Activated CD8-positive, alpha-beta memory T cell treated with anti-CD3 and anti-CD28 coated beads for 36 hours (primary cell): ENCODE data around the gene FFAR1. TPM values are rescaled to one million over a fixed set of nuclear protein-coding genes. Genes with fewer than 3 reads are reported as not detected.

ENCODE experiments used
- CTCF ChIA-PET: fragments of 350-600 bp; sonication (Branson Sonifier 250); formaldehyde crosslinking; loops from one replicate; lab custom pipeline; 2021; ENCODE audit warnings: antibody characterized with exemption; lab: Charles Lee
- POLR2A ChIA-PET: fragments of 350-600 bp; sonication (Branson Sonifier 250); formaldehyde crosslinking; loops from one replicate; lab custom pipeline; 2021; ENCODE audit warnings: antibody characterized with exemption; lab: Charles Lee
- total RNA-seq, 2 experiments: library from RNA; stranded (reverse); gene quantifications; one replicate each; pipeline ENCODE4 v1.2.3, GENCODE V29; 2021

FFAR1 gene
- total RNA-seq, 2 experiments from 2014 or later: not detected

DNA sequence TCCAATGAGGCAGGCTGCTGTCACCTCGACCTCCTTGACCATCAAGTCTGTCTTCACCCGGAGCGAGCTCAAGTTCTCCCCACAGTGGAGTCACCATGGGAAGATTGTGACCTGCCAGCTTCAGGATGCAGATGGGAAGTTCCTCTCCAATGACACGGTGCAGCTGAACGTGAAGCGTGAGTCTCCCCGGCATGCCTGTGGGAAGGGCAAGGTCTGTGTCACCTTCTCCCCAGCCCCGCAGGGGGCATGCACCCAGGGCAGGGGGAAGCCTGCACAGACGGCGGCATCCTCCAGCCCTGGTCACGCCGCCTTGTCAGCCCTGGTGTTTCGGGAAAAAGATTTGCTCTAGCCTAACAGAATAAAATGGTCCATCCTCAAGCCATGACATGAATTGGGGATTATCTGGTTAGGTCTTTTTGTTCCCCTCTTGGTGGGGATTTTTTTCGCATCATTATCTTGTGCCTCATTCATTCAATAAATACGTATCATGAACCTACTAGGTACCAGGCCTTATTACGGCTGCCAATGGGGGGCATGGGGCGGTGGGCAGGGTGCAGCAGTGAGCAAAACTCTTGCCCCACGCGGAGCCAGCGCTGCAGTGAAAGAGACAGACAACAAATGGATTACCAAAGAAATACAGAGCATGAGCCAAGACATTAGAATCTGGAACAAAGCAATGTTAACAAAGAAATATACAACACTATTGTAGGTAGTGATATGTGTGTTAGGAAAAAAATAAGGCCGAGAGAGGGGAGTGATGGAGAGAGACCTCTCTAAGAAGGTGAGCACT is 11.3 kb upstream of the FFAR1 start:
- ChIA-PET CTCF (no interaction called here), POLR2A (no interaction called here)

DNA sequence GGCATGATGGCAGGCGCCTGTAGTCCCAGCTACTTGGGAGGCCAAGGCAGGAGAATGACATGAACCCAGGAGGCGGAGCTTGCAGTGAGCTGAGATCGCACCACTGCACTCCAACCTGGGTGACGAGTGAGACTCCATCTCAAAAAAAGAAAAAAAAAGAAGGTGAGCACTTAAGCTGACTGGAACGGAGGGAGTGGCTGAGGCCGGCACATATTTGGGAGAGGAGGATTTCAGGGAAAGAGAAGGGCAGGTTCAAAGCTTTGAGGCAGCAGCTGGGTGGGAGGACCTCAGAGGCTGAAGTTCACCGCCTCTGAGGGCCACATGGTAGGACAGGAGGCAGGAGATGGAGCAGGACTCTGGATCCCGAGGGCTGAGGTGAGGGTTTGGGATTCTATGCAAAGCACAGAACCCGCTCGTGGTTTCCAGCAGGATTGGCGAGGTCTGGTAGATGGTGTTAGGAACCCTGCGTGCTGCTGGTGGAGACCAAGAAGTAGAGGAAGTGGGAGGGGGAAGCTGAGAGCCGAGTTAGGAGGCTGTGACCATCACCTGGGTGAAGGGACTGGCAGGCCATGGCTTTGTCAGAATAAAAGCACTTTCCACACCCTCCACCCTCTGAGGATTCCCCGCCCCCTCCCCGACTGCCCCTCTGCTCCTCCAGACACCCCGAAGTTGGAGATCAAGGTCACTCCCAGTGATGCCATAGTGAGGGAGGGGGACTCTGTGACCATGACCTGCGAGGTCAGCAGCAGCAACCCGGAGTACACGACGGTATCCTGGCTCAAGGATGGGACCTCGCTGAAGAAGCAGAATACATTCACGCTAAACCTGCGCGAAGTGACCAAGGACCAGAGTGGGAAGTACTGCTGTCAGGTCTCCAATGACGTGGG is 10.4 kb upstream of the FFAR1 start:
- ChIA-PET POLR2A (no interaction called here), CTCF (no interaction called here)

DNA sequence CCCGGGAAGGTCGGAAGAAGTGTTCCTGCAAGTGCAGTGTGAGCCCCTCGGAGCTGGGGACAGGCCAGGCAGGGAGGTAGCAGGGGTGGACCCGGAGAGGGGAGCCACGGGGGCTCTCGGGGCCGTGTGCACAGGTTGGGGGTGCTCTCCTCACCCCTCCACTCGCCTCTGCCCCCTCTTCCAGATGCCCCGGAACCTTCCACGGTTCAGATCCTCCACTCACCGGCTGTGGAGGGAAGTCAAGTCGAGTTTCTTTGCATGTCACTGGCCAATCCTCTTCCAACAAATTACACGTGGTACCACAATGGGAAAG is 9.8 kb upstream of the FFAR1 start:
- CTCF ChIA-PET: no interaction called here
- POLR2A ChIA-PET: no interaction called here

DNA sequence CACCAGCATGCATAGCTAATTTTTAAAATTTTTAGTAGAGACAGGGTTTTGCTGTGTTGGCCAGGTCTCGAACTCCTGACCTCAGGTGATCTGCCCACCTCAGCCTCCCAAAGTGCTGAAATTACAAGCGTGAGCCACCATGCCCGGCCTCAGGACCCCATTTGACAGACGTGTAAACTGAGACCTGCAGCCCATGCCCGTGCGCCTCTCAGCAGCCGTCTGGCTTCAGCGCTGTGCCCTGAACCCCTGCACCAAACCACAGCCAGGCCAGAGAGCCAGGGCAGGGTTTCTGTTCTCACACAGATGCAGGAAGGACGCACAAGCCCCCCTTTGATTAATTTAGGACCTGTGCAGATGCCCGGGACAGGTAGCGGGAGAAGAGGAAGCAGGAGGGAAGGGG is 7.3 kb upstream of the FFAR1 start:
- POLR2A ChIA-PET: no interaction called here
- CTCF ChIA-PET: no interaction called here

DNA sequence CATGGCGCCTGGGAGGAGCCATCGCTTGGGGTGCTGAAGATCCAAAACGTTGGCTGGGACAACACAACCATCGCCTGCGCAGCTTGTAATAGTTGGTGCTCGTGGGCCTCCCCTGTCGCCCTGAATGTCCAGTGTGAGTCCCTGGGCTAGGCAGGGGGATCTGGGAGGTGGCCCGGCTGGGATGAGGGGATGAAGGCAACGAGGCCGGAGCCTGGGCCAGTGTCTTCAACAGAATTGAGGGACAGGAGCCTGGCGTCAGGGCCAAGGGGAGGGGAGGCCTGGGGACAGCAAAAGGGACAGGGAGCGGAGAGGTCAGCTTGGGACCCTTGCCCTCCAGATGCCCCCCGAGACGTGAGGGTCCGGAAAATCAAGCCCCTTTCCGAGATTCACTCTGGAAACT is 6.7 kb upstream of the FFAR1 start:
- ChIA-PET CTCF (no interaction called here), POLR2A (no interaction called here)

DNA sequence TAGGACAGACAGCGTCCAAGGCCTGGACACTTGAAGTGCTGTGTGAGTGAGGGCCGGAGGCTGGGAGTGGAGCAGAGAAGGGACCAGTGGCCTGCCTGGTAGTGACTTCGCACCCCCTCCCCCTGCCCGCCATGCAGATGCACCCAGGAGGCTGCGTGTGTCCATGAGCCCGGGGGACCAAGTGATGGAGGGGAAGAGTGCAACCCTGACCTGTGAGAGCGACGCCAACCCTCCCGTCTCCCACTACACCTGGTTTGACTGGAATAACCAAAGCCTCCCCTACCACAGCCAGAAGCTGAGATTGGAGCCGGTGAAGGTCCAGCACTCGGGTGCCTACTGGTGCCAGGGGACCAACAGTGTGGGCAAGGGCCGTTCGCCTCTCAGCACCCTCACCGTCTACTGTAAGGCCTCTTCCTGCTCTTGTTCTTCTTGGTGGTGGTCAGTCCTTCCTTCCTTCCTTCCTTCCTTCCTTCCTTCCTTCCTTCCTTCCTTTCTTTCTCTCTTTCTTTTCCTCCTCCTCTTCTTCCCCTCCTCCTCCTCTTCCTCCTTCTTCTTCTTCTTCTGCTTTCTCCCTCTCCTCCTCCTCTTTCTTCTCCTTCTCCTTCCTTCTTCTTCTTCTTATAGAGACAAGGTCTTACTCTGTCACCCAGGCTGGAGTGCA is 6.0 kb upstream of the FFAR1 start:
- CTCF ChIA-PET: interaction anchor here (1.4 kb wide), 1 partner anchor 11 kb away, joined by 5 read pairs; no protein-coding TSS in a partner anchor
- POLR2A ChIA-PET: no interaction called here

DNA sequence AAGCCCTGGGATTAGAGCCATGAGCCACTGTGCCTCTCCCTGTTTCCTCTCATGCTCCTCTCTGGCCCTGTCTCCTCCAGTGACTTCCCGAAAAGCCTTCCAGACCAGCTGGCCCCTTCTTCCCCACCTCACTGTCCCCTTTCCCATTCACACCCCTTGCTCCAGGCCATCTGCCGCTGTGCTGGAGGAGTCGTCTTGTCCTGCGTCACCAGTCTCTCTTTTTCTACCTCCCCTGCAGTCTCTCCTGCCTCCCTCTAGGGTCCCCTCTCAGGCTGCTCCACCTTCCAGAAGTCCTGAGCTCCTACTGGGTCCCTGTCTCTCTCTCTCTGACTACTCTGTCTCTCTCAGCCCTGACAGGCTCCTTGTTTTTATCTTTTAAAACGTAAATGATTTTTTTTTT is 5.3 kb upstream of the FFAR1 start:
- POLR2A ChIA-PET: no interaction called here
- CTCF ChIA-PET: interaction anchor here (1.4 kb wide), 1 partner anchor 10 kb away, joined by 5 read pairs; no protein-coding TSS in a partner anchor

DNA sequence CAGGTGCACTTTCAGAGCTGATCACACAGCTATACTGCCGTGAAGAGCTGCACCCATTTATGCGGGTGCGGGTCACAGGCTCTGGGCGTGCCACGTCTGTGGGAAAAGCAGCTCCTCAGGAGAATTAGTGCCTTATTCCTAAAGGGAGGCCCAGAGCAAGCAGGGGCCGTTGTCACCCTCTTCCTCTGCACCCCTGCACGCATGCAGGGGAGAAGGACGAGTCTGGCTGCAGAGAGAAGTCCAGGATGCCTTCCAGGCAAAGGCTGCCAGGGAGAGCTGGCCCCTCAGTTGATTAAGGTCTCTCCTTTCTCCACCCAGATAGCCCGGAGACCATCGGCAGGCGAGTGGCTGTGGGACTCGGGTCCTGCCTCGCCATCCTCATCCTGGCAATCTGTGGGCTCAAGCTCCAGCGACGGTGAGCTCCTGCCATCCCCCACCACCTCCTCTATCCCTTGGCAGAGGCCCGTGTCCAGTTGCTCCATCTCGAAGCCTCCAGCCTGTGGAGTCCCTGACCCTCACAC is 3.1 kb upstream of the FFAR1 start:
- ChIA-PET POLR2A (no interaction called here), CTCF (no interaction called here)

DNA sequence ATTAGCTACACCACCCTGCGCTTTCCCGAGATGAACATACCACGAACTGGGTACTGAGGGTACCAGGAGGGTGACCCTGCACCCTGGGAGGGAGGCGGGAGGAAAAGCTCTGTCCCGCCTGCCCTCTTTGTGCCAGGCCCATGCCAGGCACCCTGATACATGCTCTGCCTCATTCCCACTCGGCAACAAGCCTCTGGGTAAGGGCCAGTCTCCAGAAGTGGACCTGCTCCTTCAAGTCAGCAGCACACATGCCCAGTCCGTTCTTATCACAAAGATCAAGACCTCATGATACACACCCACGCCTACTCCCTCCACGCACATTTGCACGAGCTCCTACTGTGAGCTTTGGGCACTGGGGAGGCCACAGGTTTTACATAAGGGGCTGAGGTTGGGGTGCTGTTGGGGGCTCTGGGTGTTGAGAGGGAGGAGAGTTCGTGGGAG is 2.0 kb upstream of the FFAR1 start:
- POLR2A ChIA-PET: no interaction called here
- CTCF ChIA-PET: interaction anchor here (0.6 to 1.1 kb wide), 3 partner anchors 101 to 306 kb away, joined by 3 to 4 read pairs (median 4); no protein-coding TSS in a partner anchor

DNA sequence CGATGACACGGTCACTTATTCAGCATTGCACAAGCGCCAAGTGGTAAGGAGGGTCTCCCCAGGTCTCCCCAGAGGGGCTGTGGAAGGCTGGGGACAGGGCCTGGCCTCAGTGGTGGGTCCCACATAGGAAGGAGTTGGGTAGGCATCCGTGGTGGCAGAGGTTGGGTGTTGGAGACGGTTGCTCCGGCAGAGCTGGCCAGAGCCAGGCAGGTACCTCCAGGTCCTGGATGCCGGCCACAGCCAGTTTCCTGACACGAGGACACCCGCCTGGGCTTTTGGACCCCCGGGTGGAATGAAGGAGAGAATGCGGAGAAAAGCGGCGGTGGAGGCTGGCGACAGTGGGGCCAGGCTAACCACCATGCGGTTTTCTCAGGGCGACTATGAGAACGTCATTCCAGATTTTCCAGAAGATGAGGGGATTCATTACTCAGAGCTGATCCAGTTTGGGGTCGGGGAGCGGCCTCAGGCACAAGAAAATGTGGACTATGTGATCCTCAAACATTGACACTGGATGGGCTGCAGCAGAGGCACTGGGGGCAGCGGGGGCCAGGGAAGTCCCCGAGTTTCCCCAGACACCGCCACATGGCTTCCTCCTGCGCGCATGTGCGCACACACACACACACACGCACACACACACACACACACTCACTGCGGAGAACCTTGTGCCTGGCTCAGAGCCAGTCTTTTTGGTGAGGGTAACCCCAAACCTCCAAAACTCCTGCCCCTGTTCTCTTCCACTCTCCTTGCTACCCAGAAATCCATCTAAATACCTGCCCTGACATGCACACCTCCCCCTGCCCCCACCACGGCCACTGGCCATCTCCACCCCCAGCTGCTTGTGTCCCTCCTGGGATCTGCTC is 1.3 kb upstream of the FFAR1 start:
- ChIA-PET POLR2A (interaction anchor here (1.0 kb wide), 1 partner anchor 366 kb away, joined by 3 read pairs; no protein-coding TSS in a partner anchor), CTCF (interaction anchor here (0.6 to 1.1 kb wide), 5 partner anchors 101 to 365 kb away, joined by 3 to 4 read pairs (median 3); no protein-coding TSS in a partner anchor)

DNA sequence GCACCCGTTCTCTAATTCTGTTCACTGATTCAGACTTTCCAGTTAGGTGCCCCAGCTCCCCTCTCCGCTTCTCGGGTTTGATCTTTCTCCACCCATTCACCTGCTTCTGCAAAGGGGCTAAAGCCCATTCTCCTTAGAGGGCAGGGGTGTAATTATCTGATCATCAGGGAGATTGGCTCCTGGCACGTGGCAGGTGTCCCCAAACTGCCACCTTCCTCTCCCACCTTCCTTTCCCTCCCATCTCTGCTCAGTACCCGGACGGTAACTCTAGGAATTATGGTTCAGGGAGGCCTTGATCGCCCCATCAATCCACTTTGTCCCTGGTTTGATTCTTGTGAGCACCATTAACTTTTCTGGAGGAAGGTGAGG is 212 bp downstream of the FFAR1 start:
- POLR2A ChIA-PET: no interaction called here
- CTCF ChIA-PET: interaction anchor here (0.6 to 1.1 kb wide), 3 partner anchors 79 to 301 kb away, joined by 3 read pairs; partner anchors contain the start of gene USF2

DNA sequence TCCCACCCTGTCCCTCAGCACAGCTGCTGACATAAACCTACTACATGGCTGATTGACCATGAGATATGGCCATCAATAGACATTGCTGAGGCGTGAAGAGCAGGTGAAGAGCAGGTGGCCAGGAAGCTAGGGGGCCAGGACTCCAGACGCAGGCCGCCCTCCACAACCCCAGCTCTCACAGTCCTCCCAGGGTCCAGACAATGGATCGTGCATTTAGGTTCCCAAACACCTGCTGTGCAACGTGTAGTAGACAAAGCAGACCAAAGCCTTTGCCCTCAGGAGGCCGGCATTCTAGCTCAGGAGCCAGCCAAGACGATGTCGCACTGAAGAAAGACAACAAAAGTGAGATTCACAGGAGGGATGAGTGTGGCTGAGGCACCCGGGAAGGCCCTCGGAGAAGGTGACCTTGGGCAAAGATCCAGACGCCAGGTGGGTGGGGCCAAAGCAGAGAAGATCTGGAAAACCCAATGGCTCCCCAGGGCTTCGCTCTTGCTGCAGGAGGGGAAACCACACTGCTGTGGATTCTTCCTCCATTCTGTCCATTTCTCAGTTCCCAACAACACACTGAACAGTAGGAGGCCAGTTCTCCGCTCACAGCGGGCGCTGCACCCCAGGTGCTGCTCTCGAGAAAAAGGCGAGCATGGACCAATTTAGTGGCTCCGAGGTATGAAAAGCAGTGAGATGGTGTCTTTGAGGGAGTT is 1.4 kb downstream of the FFAR1 start:
- ChIA-PET POLR2A (no interaction called here), CTCF (no interaction called here)

DNA sequence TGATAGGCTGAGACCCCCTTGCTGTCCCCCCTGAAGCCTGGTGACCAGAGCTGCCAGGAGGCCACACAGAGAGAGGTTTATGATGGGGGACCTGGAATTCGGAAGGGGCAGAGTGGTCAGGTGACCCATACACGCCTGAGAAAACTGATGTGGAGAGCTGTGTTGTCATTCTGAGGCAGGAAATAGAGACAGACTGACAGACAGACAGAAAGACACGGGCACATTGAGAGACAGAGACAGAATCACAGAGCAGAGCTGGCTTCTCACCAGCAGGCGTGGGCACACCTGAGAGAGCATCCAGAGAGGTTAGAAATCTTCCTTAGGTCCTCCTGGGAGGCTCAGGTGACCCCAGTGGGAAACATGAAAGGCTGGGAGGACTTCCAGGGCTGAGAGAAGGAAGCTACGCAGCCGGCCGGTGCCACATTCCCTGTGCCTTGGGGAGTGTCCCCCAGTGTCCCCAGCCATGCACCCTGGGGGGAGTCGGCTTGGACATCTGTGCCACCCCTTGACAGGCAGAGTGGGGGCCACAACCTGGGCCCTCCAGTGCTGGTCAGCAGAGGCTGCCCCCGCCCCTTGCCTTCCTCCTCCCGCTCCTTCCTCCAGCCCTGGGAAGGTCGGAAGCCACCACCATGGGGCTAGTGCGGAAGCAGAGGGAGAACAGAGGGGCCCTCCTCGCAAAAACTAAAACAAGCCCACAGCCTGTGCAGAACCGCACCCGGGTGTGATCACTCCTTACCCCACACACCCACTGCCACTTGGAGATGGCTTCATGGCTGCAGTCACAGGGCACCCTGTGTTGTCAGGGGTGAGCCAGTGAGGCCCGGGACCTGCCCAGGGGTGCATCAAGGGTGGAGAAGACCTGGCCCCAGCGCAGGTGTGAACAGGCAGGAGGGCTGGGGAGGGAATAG is 2.2 kb downstream of the FFAR1 start:
- CTCF ChIA-PET: interaction anchor here (1.6 kb wide), 1 partner anchor 119 kb away, joined by 4 read pairs; no protein-coding TSS in a partner anchor
- POLR2A ChIA-PET: no interaction called here

DNA sequence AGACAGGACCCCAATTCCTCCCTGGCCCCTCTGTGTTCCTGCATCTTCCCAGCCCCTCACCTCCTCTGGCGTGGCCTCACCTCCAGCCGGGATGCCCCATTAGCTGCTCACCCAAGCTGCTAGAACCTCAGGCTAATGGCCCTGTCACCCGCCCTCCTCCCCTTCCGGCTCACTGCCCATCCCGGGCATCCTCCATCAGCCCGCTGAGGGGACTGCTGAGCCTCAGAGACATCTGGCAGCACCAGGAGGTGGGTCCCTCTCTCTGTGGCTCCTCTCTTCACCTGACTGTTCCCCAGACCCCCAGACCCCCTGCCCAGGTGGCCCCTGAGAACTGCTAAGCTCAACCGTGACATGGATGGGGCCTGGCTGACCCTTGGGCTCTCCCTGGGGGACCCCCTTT is 2.9 kb downstream of the FFAR1 start:
- ChIA-PET POLR2A (no interaction called here), CTCF (interaction anchor here (0.9 to 1.6 kb wide), 2 partner anchors 117 to 119 kb away, joined by 3 to 4 read pairs; no protein-coding TSS in a partner anchor)

DNA sequence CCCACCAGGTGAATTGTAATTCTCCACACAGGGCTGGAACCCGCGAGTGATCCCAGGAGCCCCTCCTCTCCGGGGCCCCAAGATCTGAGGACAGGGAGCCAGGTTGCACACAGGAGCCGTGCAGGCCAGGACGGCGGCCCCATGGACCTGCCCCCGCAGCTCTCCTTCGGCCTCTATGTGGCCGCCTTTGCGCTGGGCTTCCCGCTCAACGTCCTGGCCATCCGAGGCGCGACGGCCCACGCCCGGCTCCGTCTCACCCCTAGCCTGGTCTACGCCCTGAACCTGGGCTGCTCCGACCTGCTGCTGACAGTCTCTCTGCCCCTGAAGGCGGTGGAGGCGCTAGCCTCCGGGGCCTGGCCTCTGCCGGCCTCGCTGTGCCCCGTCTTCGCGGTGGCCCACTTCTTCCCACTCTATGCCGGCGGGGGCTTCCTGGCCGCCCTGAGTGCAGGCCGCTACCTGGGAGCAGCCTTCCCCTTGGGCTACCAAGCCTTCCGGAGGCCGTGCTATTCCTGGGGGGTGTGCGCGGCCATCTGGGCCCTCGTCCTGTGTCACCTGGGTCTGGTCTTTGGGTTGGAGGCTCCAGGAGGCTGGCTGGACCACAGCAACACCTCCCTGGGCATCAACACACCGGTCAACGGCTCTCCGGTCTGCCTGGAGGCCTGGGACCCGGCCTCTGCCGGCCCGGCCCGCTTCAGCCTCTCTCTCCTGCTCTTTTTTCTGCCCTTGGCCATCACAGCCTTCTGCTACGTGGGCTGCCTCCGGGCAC is 3.9 kb downstream of the FFAR1 start:
- ChIA-PET POLR2A (no interaction called here), CTCF (interaction anchor here (0.5 to 3.3 kb wide), 5 partner anchors 116 to 230 kb away, joined by 3 to 21 read pairs (median 4); no protein-coding TSS in a partner anchor)

DNA sequence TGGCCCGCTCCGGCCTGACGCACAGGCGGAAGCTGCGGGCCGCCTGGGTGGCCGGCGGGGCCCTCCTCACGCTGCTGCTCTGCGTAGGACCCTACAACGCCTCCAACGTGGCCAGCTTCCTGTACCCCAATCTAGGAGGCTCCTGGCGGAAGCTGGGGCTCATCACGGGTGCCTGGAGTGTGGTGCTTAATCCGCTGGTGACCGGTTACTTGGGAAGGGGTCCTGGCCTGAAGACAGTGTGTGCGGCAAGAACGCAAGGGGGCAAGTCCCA is 4.4 kb downstream of the FFAR1 start:
- POLR2A ChIA-PET: no interaction called here
- CTCF ChIA-PET: interaction anchor here (0.5 to 3.3 kb wide), 7 partner anchors 10 to 230 kb away, joined by 3 to 21 read pairs (median 6); no protein-coding TSS in a partner anchor
